NCI-H146 (cell line): ENCODE results near the gene DLG1.

ENCODE experiments used
- DNase-seq: peaks from one replicate; lab custom pipeline; 2025; lab: John Stamatoyannopoulos, UW

DLG1 gene

GRCh38 chr3:196996454-196997265 is 301.8 kb downstream of the DLG1 start:
- DNase-seq: no peak

DNA sequence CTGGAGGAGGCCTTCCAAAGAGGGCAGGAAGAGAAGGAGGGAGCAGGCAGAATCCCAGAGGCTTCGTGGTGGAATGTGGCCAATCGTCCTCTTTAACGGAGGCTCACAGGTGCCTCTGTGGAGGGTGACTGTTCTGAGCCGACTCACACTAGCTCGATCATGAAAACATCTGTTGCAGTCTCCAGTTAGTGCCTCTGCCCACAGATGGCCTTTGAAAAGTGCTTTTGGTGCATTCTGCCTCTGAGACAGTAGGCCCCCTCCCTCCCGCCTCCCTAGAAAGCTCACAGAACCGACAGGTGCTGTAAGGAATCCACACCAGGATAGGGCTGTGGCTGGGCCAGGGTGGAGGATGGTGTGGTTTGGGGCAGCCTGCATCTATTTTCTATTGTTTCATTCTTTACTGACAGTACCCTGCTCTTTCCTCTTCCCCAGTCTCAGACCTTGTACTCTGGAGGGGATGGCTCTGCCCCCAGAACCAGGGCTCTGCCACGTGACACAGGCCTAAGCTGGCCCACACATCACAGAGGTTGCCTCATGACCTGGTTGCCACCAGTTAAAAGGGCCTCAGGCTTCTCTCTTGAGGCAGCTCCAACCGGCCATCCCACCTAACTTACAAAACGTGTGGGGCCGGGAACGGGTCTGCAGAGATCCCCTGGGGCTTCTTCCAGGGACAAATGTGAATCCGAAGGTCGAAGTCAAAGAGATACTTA is 302.6 kb downstream of the DLG1 start:
- no peak for DNase-seq

DNA sequence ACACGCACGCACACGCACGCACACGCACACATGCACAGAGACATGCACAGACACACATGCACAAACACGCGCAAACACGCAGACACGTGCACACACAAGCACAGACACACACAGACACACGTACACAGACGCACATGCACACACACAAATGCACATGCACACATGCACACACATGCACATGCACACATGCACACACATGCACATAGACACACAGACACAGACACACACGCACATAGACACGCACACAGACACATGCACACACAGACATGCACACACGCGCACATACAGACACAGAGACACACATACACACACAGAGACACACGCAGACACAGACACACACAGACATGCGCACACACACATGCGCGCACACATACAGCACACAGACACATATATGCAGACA is 303.4 kb downstream of the DLG1 start:
- DNase-seq: no peak

DNA sequence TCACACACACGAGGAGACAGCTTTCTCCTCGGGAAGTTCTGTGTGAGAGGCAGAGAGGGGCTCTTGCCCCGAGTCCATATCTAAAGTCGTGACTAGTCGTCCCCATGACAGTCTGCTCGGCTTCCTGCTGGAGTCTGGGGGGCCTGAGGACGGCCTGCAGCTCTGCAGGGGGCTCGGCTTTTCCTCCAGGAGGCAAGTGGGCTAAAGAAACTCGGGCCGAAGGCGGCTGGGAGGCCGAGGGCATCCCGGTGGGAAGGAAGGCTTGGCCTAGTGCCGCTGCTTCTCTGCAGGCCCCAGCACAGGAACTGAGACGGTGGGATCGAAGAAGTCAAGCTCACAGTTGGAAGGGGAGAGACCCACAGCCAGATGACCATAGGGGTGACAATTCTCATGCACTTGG is 304.4 kb downstream of the DLG1 start:
- no peak for DNase-seq
